Measurements from ENCODE around the gene TREML1.
A peak's percentile ranks its signal among the peaks of the same experiment; 100 is the strongest.

The TREML1 gene

DNA sequence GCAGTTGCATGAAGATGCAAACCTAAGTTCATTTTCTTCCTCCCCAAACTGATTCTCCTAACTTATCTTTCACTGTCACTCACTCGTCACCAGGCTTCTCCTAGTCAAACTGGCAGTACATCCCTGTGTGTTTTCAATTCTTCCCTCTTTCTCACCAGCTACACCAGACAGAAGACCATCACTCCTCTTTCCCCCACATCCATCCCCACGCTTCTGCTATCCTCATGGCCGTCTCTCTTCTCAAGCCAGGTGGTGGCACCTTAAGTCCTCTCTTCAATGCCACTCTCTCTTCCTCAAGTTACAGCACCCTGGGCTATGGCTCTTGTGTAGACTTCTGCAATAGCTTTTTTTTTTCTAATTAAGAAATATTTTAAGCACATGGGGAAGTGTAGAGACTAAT lies 23.1 kb upstream of the TREML1 start:
- no peak for DNase-seq

DNA sequence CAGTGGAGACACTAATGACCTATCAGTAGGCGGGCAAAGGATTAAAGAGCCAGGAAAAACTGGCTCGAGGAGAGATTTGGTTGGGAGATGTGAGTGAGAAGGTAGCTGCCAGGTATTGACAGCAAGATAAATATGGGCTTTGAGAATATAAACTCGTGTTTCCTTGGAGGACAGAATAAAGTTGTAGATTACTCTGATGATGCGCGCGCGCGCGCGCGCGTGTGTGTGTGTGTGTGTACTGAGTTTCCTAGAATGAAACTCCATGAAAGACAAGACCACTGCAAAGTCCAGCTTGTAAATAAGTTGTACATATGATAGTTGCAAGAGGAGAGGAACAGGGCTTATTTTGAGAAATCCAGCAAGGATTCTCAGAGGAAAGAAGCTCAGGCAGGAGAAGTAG lies 22.0 kb upstream of the TREML1 start:
- DNase-seq = no peak

DNA sequence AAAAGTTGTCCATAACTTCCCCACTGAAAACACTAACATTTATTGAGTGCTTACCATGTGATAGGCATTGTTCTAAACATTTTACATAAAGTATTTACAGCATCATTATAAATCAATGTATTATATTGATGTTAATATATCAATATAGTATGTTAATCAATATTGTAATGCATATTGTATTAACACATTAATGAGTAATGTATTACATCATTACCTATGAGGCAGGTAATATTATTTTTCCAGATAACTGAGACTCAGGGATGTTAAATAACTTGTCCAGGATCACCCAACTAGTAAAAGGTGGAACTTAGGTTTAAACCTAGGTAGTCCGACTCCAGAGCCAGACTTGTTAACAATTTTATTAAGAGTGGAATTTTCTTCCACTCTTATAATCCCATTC lies 20.9 kb upstream of the TREML1 start:
- no peak for DNase-seq

DNA sequence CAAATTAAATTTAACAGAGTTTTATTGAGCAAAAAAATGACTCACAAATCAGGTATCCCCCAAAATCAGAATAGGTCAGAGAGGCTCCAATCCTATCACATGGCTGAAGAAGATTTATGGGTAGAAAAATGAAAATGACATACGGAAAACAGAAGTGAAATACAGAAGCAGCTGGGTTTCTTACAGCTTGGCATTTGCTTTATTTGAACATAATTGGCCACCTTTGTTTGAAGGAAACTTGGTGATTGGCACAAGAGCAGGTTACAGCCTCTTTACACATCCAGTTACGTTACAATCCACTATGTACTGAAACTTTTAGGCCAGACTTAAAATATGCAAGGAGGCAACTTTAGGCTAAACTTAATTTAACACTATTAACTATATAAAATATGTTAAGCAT lies 20.5 kb upstream of the TREML1 start:
- DNase-seq = no peak

DNA sequence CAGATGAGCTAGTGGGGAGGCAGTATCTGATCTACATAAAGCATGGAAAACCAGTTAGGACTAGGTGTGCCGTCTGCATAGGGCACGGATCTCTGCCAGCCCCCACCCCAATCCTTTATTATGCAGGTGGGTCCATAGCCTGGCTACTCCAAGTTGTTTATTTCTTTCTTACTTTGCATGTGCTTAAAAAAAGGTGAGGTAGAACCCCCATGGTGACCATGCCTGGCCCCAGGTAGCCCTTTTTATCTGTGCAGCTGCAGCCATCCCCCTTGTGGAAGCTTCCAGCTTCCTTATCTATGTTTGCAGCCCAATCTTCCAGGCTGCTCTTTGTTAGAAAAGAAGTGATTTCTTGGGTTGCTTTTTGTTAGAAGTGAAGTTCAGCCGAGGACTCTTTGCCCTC lies 17.8 kb upstream of the TREML1 start:
- no peak for DNase-seq

DNA sequence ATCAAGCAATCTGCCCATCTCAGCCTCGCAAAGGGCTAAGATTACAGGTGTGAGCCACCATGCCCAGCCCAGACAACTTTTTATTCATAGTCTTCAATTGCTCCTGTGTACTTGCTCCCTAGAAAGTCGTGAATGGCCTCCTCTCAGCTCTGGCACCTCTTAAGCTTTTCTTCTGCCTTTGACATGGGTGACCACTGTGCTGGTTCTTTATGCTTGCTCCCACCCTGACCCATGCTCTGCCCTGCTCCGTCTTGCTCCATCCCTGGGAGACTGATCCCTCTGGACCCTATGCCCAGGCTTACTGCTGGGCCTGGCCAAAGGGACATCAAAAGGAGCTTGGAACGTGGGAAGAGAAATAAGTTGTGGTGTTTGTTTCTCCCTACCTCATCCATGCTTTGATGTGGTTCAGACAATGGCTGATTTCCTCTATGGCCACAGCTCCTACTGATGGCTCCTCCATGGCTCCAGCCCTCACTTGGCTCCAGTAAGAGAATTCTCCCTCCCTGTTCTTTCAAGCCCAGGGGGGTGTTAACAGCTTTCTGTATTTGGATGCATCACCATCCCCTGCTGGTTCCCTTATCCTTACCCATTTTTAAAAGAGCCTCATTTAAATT lies 16.5 kb upstream of the TREML1 start:
- no peak for DNase-seq

DNA sequence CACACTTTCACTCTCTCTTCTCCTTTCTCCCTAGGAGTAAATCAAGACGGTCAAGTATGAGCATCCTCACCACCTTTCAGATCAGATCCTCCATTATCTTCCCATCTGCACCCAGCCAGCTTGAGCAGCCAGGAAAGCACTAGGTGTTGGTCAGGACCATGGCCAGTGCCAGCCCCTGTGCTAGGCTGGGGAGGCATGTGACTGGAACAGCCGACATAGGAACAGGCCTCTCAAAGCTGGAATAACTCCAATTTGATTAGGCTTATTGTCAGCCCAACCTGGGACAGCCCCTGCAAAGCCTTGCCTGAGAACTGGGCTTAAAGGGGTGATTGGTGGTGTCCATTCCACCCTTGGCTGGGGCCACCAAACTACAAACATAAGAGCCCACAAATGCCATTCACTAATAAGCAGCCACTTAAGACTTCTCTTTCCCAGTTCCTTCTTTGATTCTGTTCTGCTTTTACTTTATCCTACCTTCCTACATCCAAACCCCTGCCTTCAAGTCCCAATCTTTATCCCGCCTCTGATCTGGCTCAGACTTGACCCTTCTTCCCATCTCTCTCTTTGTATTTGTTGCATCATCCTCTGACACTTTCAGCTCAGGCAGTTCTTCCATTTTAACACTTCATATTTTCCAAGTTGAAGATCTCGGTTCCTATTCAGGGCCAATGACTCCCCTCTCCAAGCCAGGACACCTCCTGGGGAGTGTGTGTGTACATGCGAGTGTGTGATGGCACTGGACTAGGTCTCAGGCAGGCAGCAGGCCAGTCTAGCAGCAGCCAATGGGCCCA lies 13.2 kb upstream of the TREML1 start:
- no peak for DNase-seq

DNA sequence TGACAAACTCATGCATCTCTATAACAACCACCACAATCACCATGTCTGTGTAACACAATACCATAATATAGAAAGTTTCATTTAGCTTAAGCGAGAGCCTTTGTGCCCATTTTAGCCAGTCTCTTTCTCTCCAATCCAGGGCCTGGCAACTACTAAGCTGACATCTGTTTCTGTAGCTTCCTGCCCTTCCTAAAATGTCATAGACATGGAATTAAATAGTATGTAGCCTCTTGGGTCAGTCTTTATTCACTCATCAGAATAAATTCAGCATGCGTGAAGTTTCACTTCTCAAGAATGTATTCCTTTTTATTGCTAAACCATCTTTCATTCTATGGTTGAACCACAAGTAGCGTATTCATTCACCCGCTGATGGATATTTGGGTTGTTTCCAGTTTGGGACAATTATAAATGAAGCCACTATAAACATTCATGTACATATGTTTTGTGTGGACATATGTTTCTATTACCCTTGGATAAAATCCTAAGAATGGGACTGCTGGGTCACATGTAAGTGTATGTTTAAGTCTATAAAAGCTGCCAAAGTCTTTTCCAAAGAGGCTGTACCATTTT lies 10.5 kb upstream of the TREML1 start:
- DNase-seq = no peak

DNA sequence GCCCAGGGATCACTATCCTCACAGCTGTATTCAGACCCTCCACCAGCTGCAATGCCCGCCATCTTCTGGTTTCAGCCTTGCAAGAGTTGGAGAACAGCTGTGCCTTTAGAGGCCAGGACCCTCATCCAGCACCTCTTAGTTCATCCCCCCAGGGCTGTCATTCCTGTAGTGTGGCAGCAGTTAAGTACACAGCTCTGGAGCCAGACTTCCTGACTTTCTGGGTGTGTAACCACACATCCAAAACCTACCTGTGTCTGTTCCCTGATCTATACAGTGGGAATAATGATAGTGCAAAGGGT lies 9.2 kb upstream of the TREML1 start:
- no peak for DNase-seq

DNA sequence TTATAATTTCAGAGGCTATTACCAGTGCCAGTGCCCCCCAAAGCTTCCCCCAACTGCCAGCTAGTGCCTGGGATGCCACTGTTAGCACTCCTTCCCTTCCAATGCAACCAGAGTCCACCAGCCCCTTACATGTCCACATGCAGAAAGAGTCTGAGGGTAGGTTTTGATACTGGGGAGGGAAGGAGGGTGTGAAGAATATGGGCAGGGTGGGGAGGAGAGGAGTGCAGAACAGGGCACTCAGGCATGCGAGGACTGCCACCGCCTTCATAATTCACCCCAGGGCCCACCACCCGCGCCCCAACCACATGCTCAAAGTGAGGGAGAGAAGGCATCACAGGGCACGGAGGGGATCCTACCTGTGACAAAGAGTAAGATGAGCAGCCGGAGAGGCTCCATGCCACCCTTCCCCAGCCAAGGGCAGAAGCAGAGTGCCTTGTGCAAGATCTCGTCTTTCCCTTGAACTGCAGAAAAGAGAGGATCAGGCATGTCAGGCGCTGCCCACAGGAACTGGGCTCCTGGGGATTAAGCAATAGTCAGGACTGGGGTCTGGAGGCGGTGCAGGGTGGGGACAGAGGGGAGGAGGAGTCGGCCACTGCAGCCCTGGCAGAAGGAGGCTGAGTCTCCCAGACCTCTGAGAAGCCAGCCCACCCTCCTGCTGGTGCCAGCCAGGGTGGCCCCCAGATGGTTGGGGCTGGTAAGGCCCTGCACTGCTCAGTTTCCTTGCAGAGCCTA lies 8.7 kb upstream of the TREML1 start, which contains the start of gene TREM2:
Gene TREM2, minus strand, starts transcription at position 430 of the 732 bp plus-strand sequence. Its CDS starts 34 bp downstream, at position 396.
- DNase-seq = no peak

DNA sequence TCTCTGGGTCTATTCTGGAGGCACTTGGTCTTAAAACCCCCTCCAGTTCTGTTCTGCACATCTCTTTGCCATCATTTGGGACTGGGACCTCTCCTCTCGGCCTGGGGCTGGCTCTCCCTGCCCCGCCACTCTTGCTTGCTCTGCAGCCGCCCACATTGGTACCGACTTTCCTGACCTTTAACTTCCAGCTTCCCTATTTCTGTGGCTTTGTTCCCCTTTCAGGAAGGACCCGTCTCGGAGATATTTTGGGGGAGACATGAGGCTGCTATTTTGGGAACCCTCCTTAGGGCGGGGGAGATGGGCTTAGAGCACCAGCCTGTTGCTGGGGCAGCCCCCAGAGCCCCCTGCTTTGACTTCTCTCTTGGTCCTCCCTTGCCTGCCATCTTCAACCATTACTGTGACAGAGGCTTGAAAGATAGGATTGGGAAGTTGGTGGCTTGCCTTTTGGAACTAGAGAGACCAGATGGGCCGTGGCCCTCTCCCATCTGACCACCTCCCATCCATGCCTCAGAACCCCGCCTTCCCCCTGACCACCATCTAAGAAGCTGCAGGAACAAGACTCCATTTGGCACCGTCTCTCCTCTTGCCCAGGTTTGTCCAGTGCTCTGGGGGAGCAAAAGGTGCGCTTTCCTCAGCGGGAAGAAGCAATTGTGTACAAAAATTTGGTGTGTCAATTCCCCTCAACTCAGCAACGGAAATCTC lies 7.9 kb upstream of the TREML1 start:
- no peak for DNase-seq

DNA sequence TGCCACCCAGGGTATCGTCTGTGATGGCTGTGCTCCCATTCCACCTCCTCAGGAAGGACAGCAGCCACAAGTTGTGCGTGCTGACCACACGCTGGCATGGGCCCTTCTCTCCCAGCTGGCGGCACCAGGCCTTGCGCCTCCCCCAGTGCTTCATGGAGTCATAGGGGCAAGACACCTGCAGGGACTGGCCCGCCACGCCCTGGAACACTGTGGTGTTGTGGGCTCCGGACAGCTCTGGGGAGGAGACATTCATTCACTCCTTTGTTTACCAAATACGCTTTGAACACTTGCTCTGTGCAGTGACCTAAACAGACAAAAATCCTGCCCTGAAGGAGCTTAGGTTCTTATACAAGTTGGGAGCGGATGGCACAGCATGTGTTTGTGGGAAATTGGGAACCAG lies 7.2 kb upstream of the TREML1 start:
- DNase-seq = no peak

DNA sequence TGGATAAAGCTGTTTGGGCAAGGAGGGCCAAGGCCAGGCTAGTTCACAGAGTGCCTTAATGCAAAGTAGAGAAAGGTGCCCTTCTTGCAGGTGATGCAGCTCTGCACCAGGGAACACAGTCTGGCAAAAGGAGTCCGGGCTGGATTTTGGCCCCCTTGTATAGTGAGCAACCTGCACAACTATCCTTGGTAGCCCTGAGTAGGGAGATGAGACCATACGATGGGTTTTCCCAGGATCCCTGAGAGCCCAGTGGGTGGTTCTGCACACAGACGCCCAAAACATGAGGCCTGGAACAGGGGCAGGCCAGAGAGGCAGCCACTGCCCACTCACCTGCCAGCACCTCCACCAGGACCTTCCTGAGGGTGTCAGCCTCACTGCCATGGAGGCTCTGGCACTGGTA lies 6.8 kb upstream of the TREML1 start:
- DNase-seq = no peak

DNA sequence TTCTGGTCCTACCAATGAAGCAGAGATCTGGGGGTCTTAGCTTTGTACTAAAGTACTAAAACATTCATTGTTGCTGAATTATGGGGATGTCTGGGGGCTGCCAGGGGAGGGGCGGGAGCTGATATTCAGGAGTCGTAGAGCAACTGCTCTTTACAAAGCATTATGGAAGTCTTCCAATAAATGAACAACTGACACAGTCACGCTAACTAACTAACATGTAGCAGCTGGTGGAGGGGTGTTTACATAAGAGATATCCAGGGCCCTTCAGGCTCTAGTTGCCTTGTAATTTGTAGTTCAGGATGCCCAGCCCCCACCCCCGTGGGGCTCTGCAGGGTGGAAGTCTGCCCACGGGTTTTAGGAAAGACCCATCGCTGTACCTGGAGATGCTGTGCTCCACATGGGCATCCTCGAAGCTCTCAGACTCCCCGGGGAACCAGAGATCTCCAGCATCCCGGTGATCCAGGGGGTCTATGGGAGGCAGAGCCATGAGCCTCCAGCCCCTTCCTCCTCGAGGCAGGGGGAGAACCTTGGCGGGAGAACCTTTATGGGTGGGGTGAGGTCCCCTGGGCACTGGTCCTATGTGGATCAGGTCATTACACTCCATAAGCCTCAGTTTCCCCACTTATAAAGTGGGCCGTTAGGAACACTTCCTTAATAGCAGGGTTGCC lies 5.4 kb upstream of the TREML1 start:
- peak; percentile 80 for DNase-seq

DNA sequence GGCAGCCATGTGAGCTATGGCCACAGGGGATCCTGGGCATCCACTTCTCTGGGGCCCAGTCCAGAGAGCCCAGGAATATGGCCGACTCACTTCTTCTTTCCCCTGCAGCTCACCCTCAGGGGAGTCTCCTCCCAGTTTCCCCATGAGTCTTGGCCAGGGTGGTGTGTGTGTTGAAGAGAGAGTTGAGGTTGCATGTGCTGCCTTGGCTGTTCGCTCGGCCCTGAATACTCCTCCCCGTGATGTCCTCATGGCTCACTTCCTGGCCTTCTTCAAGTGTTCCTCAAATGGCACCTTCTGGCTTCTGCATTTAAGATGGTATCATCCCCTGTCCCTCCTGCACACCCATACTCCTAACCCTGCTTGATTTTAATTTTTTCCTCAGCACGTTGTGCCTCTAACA lies 3.2 kb upstream of the TREML1 start:
- no peak for DNase-seq

DNA sequence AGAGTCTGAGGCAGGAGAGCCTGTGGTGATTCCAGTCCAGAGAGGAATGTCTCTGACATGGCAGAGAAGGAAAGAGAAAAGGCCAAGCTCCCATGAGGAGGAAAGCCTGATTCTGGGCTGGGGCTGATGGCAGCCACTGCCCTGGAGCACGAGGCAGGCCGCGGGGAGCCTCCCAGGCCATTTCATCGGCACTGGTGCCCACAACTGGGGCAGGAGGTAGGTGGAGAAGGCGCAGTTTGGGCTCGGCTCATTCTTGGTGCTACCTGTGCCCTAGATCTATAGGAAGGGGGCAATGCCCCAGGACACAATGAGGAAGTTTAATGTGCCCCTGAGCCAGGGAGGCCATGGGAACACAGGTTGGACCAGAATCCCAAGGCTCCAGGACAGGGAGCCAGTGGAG lies 2.6 kb upstream of the TREML1 start:
- no peak for DNase-seq

DNA sequence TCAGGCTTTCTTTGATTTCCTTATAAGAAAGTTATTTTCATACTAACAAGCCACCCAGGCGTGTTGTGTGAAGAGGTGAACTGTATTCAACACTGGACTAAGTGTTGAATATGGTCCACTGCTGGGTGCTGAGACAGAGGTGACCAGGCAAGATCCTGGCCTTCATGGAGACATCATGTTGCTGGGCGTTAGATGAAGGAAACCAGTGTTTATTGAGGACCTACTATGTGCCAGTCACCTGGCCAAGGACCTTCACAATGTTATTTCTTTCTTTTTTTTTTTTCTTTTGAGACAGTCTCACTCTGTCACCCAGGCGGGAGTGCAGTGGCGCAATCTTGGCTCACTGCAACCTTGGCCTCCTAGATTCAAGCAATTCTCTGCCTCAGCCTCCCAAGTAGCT lies 1.9 kb upstream of the TREML1 start:
- no peak for DNase-seq

DNA sequence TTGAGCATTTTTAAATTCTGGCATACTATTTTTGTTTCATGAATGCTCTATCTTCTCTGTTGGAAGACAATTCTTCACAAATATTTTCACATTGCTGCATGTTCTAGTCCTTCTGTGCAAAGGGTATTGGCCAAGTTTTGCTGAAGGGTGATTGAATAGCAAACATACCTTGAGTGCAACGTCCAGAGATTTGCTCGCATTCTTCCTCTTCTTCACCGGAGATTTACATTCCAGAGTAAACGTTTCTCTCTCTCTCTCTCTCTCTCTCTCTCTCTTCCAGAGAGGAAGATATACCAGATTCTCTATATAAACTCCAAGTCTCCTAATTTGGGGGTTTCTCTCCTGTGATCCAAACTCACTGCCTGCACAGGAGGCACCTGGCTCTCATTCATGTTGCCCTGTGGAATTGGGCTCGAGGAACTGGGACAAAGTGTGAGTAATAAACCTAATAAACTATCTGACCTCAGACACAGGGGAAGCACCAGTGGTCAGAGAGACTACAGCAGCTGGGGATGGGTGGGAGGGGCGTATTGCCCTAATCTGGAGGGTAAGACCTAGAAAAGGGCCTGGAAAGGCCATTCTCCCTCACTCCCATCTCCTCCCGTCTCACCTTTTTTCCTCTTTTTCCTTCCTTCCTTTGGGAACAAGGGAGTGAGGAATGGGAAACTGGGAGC lies 1.1 kb upstream of the TREML1 start:
- DNase-seq = no peak

DNA sequence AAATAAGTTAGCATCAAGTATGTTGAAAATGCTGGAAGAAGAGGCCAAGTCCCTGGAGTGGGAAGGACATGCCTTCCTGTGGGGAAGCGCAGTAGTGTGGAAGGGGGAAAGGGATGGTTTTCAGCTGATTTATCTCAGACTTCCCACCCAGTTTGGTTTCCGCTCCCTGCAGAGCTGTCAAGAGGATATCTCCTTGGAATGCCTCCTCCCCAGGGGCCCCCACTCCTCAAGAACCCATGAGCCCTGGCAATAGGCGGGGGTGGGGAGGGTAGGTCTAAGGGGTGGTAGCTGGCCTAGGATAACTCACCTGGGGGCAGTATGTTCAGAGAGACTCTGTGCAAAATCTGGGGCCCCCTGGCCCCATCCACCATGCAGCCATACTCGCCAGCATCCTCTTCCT lies 696 bp downstream of the TREML1 start:
- no peak for DNase-seq

DNA sequence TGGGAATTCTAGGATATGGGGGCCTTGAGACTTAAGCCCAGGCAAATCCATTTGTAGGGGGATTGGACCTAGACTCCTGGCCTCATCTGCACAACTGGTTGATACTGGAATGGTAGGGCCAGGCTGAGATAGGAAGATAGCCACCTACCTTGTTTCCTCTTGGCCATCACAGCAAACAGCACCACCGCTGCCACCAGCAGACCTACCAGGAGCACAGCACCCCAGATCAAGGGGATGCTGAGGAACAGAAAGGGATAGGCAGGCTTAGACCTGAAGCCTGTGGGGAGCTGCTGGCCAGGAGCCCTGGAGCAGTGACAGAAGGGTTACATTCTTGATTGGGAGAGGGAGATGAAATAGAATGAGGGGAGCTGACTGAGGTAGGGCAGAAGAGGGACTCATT lies 3.5 kb downstream of the TREML1 start:
- no peak for DNase-seq

DNA sequence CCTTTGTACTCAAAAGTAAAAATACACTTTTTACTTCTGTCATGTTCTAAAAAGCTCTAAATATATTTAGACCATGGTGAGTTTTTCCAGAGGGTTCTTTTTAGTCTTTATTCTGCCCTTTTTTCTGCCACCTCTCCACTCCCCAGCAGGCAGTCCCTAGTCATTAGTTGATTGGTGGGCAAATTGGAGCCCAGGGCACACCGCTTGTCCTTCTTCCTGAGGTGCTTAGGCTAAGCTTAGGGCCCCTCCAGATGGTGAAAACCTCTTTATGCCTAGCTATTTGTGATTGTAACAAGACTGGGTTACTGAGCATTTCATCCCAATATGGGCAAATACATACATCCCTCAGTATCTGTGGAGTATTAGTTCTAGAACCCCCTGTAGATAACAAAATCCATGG lies 6.2 kb downstream of the TREML1 start:
- no peak for DNase-seq

DNA sequence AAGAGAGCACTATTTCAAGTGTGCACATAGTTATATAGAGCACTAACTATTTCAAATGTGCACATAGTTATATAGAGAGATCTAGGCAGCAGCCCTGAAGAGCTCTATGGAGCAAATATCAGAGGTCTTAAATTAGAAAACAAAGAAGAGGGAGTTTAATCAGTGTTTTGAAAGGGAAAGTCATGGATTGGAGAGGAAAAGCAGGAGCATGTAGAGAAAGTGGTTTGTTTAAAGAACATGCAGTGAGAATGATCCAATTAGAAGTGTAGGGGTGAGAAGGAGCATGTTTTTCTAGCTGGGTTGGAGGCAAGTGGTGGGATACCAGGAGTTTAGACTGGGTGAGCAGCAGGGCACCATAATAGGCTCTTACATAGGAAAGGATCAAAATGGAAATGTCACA lies 17.2 kb downstream of the TREML1 start:
- no peak for DNase-seq

Data from NCI-H1105 (cell line).